GM19395 (cell line): ENCODE results near the gene RPS14.

Source experiments
- ATAC-seq: cut with Tn5 transposase; IDR thresholded peaks from one replicate; pipeline ENCODE4 v1.9.1; 2021; ENCODE audit warnings: mild to moderate bottlenecking, moderate library complexity; ENCODE audit not compliant: unreplicated experiment

The RPS14 gene

GRCh38 chr5:150402229-150402773, 47.2 kb downstream of the RPS14 start:
- ATAC-seq = no peak

GRCh38 chr5:150401376-150402228, 47.9 kb downstream of the RPS14 start:
- ATAC-seq = no peak

- ATAC-seq = no peak
These were observed 48.5 kb downstream of the RPS14 start for GRCh38 chr5:150401076-150401375.

GRCh38 chr5:150400316-150401075, 49.0 kb downstream of the RPS14 start:
- no peak for ATAC-seq

- peak; percentile 21 for ATAC-seq
These were observed 49.9 kb downstream of the RPS14 start for GRCh38 chr5:150399524-150400211.

- peak; percentile 63 for ATAC-seq
These were observed 50.6 kb downstream of the RPS14 start for GRCh38 chr5:150398722-150399523.

GRCh38 chr5:150397782-150398721, 51.5 kb downstream of the RPS14 start:
- ATAC-seq = no peak

GRCh38 chr5:150397146-150397781, 52.3 kb downstream of the RPS14 start:
- no peak for ATAC-seq

- ATAC-seq = no peak
These were observed 53.3 kb downstream of the RPS14 start for GRCh38 chr5:150396267-150396666.

GRCh38 chr5:150395688-150395975, 53.9 kb downstream of the RPS14 start:
- ATAC-seq = no peak

- no peak for ATAC-seq
These were observed 54.4 kb downstream of the RPS14 start for GRCh38 chr5:150394912-150395687.

GRCh38 chr5:150394131-150394530, 55.4 kb downstream of the RPS14 start:
- no peak for ATAC-seq

GRCh38 chr5:150393096-150393645, 56.4 kb downstream of the RPS14 start:
- no peak for ATAC-seq

- no peak for ATAC-seq
These were observed 56.9 kb downstream of the RPS14 start for GRCh38 chr5:150392680-150393079.
